OCI-LY3 (cell line): ENCODE data around the gene PDK1.

Experiments
- H2AFZ ChIP-seq: fragments of 200-600, 300-600 bp; shearing (Covaris generic); 2 replicates; pipeline ENCODE4 v1.6.0; 2014; ENCODE audit warnings: antibody characterized with exemption, low read depth, low read length
- H3K27ac ChIP-seq: fragments of 200-600, 300-600 bp; sonication (generic); 2 replicates; pipeline ENCODE4 v1.5.1; 2014; ENCODE audit warnings: mild to moderate bottlenecking, low read length, moderate library complexity, mixed read lengths
- H3K27me3 ChIP-seq: fragments of 200-600, 300-600 bp; sonication (generic); 2 replicates; pipeline ENCODE4 v1.6.1; 2014; ENCODE audit warnings: low read depth, low read length, mixed read lengths
- H3K36me3 ChIP-seq: fragments of 200-600, 300-600 bp; sonication (generic); replicated peaks from 2 replicates; pipeline ENCODE3; 2014; ENCODE audit warnings: low read depth, low read length, mixed read lengths
- H3K4me1 ChIP-seq: fragments of 300-600, 200-600 bp; sonication (generic); 2 replicates; pipeline ENCODE4 v1.6.1; 2014; ENCODE audit warnings: low read length, mixed read lengths
- H3K4me2 ChIP-seq: fragments of 200-600, 300-600 bp; sonication (generic); 2 replicates; pipeline ENCODE4 v1.6.1; 2014; ENCODE audit warnings: low read length, mixed read lengths
- H3K4me3 ChIP-seq: fragments of 300-600, 200-600 bp; sonication (generic); 2 replicates; pipeline ENCODE4 v1.5.1; 2014; ENCODE audit warnings: antibody characterized with exemption, mild to moderate bottlenecking, low read length, moderate library complexity
- H3K79me2 ChIP-seq: fragments of 300-600, 200-600 bp; shearing (Covaris generic); 2 replicates; pipeline ENCODE4 v1.6.1; 2014; ENCODE audit warnings: mild to moderate bottlenecking, low read length, mixed read lengths
- H3K9ac ChIP-seq: fragments of 300-600, 200-600 bp; shearing (Covaris generic); 2 replicates; pipeline ENCODE4 v1.6.0; 2014; ENCODE audit warnings: mild to moderate bottlenecking, low read length, moderate library complexity
- H3K9me3 ChIP-seq: fragments of 200-600, 300-600 bp; shearing (Covaris generic); 2 replicates; pipeline ENCODE4 v1.6.1; 2014; ENCODE audit warnings: low read length, mixed read lengths; ENCODE audit not compliant: insufficient read depth
- H4K20me1 ChIP-seq: fragments of 200-600, 300-600 bp; sonication (generic); 2 replicates; pipeline ENCODE4 v1.6.1; 2016; ENCODE audit warnings: low read length, mixed read lengths; ENCODE audit not compliant: insufficient read depth
- CTCF ChIP-seq: fragments of 200-600, 300-600 bp; sonication (generic); IDR thresholded peaks from 2 replicates; pipeline ENCODE4 v1.5.1; 2014; ENCODE audit warnings: antibody characterized with exemption, low read length, low read depth
- EZH2phosphoT487 ChIP-seq: fragments of 200-600 bp; shearing (Covaris generic); IDR thresholded peaks from 2 replicates; pipeline ENCODE4 v1.6.1; 2018; ENCODE audit warnings: antibody characterized with exemption, mixed run types, low read depth

The PDK1 gene

GRCh38 chr2:172596776-172597175 lies 40.9 kb downstream of the PDK1 start:
- H3K4me3 ChIP-seq = no peak overlapping the region
- TF ChIP-seq CTCF (no peak), EZH2phosphoT487 (no peak)
- peaks cover 61% of the 10 kb centered on the region for H3K36me3 ChIP-seq
- H3K4me2 ChIP-seq = no peak overlapping the region
- H2AFZ ChIP-seq = no peak overlapping the region
- no peaks in the 10 kb centered on the region for H3K9me3 ChIP-seq
- H4K20me1 ChIP-seq = no peaks in the 10 kb centered on the region; the same call in 1 of the 2 replicates
- H3K79me2 ChIP-seq = no peaks in the 10 kb centered on the region
- no peaks in the 10 kb centered on the region for H3K27me3 ChIP-seq
- no peak overlapping the region for H3K27ac ChIP-seq
- no peak overlapping the region for H3K9ac ChIP-seq
- H3K4me1 ChIP-seq = no peaks in the 10 kb centered on the region

- no peaks in the 10 kb centered on the region for H3K9me3 ChIP-seq
- no peak overlapping the region for H3K4me3 ChIP-seq
- no peak overlapping the region for H3K9ac ChIP-seq
- no peak overlapping the region for H3K4me2 ChIP-seq
- no peaks in the 10 kb centered on the region for H3K4me1 ChIP-seq
- H3K27me3 ChIP-seq = no peaks in the 10 kb centered on the region
- no peak overlapping the region for H3K27ac ChIP-seq
- TF ChIP-seq CTCF (no peak), EZH2phosphoT487 (no peak)
- peaks cover 66% of the 10 kb centered on the region for H3K36me3 ChIP-seq
- H3K79me2 ChIP-seq = no peaks in the 10 kb centered on the region
- H2AFZ ChIP-seq = no peak overlapping the region
- H4K20me1 ChIP-seq = no peaks in the 10 kb centered on the region; the same call in 1 of the 2 replicates
These were observed 41.4 kb downstream of the PDK1 start for GRCh38 chr2:172597176-172597842.

GRCh38 chr2:172599947-172600346 lies 44.1 kb downstream of the PDK1 start:
- Histone ChIP-seq H3K9me3 (no peaks in the 10 kb centered on the region), H3K79me2 (no peaks in the 10 kb centered on the region), H3K4me2 (no peak overlapping the region), H3K27ac (no peak overlapping the region), H3K27me3 (no peaks in the 10 kb centered on the region), H4K20me1 (peaks cover 6% of the 10 kb centered on the region; the same call in 1 of the 2 replicates), H3K9ac (no peak overlapping the region), H3K4me3 (no peak overlapping the region), H3K4me1 (no peaks in the 10 kb centered on the region), H3K36me3 (peaks cover 69% of the 10 kb centered on the region), H2AFZ (no peak overlapping the region)
- TF ChIP-seq CTCF (no peak), EZH2phosphoT487 (no peak)

- H3K27ac ChIP-seq = no peak overlapping the region
- no peak overlapping the region for H3K9ac ChIP-seq
- peaks cover 69% of the 10 kb centered on the region for H3K36me3 ChIP-seq
- H3K27me3 ChIP-seq = no peaks in the 10 kb centered on the region
- no peak overlapping the region for H3K4me2 ChIP-seq
- H4K20me1 ChIP-seq = peaks cover 6% of the 10 kb centered on the region; the same call in 1 of the 2 replicates
- TF ChIP-seq CTCF (no peak), EZH2phosphoT487 (no peak)
- H3K79me2 ChIP-seq = no peaks in the 10 kb centered on the region
- no peak overlapping the region for H3K4me3 ChIP-seq
- no peaks in the 10 kb centered on the region for H3K4me1 ChIP-seq
- H2AFZ ChIP-seq = no peak overlapping the region
- H3K9me3 ChIP-seq = no peaks in the 10 kb centered on the region
These were observed 44.7 kb downstream of the PDK1 start for GRCh38 chr2:172600557-172601008.
